Esophagus squamous epithelium (tissue), 4 donors: Measurements from ENCODE around the gene PEAK1.

Source experiments
- CTCF ChIP-seq, 6 experiments: fragments of 450-650 bp in 4 of 6; fragments of 200-600 bp in 2 of 6; sonication (generic) in 2 of 6; IDR thresholded peaks; one replicate each; pipeline ENCODE4 v1.5.1; 2016 to 2019; ENCODE audit warnings: antibody characterized with exemption in 6 of 6, mild to moderate bottlenecking in 4 of 6, moderate library complexity in 4 of 6
- POLR2A ChIP-seq, 4 donors: fragments of 450-650 bp; IDR thresholded peaks; one replicate each; pipeline ENCODE4 v1.6.1; 2017; ENCODE audit warnings: antibody characterized with exemption in 4 of 4, mild to moderate bottlenecking in 4 of 4, moderate library complexity in 3 of 4

GRCh38 chr15:77409259-77410156 lies 10.4 kb downstream of the PEAK1 start:
- TF ChIP-seq CTCF (IDR thresholded peaks at IDR 0.05) (no peak), POLR2A (IDR thresholded peaks at IDR 0.05) (no peak)
